Measurements from ENCODE around the gene APOBR.
A peak's percentile ranks its signal among the peaks of the same experiment; 100 is the strongest.
"Not testable (repeated sequence)": the region's sequence is repeated elsewhere in the genome, so short reads cannot be mapped to it uniquely, and the experiment has no call there.

The APOBR gene

GRCh38 chr16:28491970-28492474 is 2.4 kb upstream of the APOBR start, which contains the start of gene CLN3:
Gene CLN3, minus strand, starts transcription at chr16:28492074. Its CDS starts 315 bp downstream, at chr16:28491759.
- peak within 1 kb of the TSS; percentile 97 for H3K9ac ChIP-seq (ENCODE audit: low read length)

DNA sequence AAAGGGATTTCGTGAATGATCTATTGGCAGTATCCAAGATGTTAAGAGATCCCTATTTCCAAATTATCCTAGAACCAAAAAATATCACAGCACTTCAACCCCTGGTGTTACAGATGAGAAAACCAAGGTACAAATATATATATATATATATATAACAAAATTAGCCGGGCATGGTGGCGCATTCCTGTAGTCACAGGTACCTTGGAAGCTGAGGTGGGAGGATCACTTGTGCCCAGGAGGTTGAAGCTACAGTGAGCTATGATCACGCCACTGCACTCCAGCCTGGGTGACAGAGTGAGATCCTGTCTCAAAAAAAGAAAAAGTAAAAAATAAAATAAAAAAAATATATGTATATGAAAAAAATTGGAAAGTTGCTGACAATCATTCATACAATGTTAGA is 1.9 kb upstream of the APOBR start:
- no peaks in the 10 kb centered on the region for H3K4me1 ChIP-seq (ENCODE audit: control insufficient read depth, insufficient read depth, low read length)
- no peak for DNase-seq (ENCODE audit: low read depth)
- peak overlapping the region; percentile 97 for H3K9ac ChIP-seq (ENCODE audit: low read length)
- peak overlapping the region; percentile 97 for H3K4me3 ChIP-seq (ENCODE audit: low read length)
- peaks cover 8% of the 10 kb centered on the region for H3K36me3 ChIP-seq (ENCODE audit: control insufficient read depth, insufficient read depth, low read length, severe bottlenecking)
- peaks cover 4% of the 10 kb centered on the region for H3K27me3 ChIP-seq (replicated peaks; ENCODE audit: control insufficient read depth, insufficient read depth, low read length)
- H3K9me3 ChIP-seq (ENCODE audit: control insufficient read depth, low read length) = no peaks in the 10 kb centered on the region

More at GRCh38 chr16:28491970-28492474, 2.4 kb upstream of the APOBR start, which contains the start of gene CLN3:
- Histone ChIP-seq H3K36me3 (ENCODE audit: control insufficient read depth, insufficient read depth, low read length, severe bottlenecking) (peaks cover 12% of the 10 kb centered on the region), H3K27me3 (replicated peaks; ENCODE audit: control insufficient read depth, insufficient read depth, low read length) (peaks cover under 1% of the 10 kb centered on the region), H3K9me3 (ENCODE audit: control insufficient read depth, low read length) (no peaks in the 10 kb centered on the region), H3K4me3 (ENCODE audit: low read length) (peak within 1 kb of the TSS; percentile 97), H3K4me1 (ENCODE audit: control insufficient read depth, insufficient read depth, low read length) (no peaks in the 10 kb centered on the region)
- peak; percentile 96 for DNase-seq (ENCODE audit: low read depth)

DNA sequence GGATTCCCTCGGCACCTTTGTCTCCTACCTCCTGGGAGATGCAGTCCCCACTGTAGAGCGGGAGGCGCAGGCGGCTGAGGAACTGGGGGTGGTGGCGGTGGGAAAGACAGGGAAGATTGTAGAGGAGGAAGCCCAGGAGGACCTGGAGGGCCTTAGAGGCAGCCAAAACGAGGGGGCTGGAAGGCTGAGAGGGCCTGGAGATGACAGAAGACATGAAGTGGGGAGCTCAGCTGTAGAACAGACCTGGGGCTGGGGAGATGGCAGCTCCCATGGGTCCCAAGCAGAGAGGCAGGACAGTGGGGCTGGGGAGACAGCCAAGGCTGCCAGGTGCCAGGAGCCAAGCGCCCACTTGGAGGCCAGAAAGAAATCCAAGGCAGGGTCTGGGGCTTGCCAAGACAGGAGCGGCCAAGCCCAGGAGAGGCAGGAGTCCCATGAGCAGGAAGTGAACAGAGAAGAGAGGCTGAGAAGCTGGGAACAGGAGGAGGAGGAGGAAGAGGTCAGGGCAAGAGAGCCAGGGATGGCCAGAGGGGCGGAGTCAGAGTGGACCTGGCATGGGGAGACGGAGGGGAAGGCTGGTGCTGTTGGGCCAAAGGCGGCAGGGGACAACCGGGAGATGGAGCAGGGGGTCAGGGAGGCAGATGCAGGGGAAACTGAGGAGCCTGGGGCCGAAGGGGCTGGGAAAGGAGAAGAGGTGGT is 803 bp downstream of the APOBR start:
- Histone ChIP-seq H3K4me3 (ENCODE audit: low read length) (no peak overlapping the region), H3K36me3 (ENCODE audit: control insufficient read depth, insufficient read depth, low read length, severe bottlenecking) (no peaks in the 10 kb centered on the region), H3K27me3 (replicated peaks; ENCODE audit: control insufficient read depth, insufficient read depth, low read length) (peaks cover 16% of the 10 kb centered on the region), H3K9ac (ENCODE audit: low read length) (no peak overlapping the region), H3K4me1 (ENCODE audit: control insufficient read depth, insufficient read depth, low read length) (no peaks in the 10 kb centered on the region), H3K9me3 (ENCODE audit: control insufficient read depth, low read length) (no peaks in the 10 kb centered on the region)
- no peak for DNase-seq (ENCODE audit: low read depth)

DNA sequence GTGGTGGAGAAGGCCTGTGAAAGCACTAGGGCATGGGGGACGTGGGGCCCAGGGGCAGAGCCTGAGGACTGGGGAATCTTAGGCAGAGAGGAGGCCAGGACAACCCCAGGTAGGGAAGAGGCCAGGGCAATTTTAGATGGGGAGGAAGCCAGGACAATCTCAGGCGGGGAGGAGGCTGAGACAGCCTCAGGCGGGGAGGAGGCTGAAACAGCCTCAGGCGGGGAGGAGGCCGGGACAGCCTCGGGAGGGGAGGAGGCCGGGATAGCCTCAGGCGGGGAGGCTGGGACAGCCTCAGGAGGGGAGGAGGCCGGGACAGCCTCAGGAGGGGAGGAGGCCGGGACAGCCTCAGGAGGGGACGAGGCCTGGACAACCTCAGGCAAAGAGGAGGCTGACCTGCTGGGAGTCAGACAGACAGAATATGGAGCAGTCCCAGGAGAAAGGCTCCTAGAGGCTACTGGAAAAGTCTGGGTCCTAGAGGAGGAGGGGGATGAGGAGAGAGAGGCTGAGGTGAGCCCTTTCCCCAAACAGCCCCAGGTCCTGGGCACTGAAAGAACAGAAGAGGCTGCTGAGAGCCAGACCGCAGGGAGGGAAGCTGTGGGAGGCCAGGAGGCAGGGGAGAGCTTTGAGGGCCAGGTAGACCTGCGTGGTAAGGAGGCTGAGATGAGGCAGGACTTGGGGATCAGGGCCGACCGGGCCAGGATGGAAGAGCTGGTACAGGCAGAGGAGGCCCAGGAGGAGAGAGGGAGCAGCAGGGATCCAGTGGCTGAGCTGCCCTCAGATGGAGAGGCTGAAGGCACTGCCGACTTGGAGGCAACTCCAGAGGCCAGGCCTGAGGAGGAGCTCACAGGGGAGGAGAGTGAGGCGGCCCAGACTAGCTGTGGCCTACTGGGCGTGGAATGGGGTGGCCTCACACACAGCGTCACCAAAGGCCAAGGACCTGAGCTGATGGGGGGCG is 1.6 kb downstream of the APOBR start:
- Histone ChIP-seq H3K4me1 (ENCODE audit: control insufficient read depth, insufficient read depth, low read length) (no peaks in the 10 kb centered on the region), H3K27me3 (replicated peaks; ENCODE audit: control insufficient read depth, insufficient read depth, low read length) (peaks cover 16% of the 10 kb centered on the region), H3K36me3 (ENCODE audit: control insufficient read depth, insufficient read depth, low read length, severe bottlenecking) (no peaks in the 10 kb centered on the region), H3K9ac (ENCODE audit: low read length) (no peak overlapping the region), H3K4me3 (ENCODE audit: low read length) (no peak overlapping the region), H3K9me3 (ENCODE audit: control insufficient read depth, low read length) (no peaks in the 10 kb centered on the region)
- no peak for DNase-seq (ENCODE audit: low read depth)

GRCh38 chr16:28496844-28497243 is 2.4 kb downstream of the APOBR start:
- Histone ChIP-seq H3K9ac (ENCODE audit: low read length) (no peak overlapping the region), H3K9me3 (ENCODE audit: control insufficient read depth, low read length) (no peaks in the 10 kb centered on the region), H3K27me3 (replicated peaks; ENCODE audit: control insufficient read depth, insufficient read depth, low read length) (peaks cover 20% of the 10 kb centered on the region), H3K36me3 (ENCODE audit: control insufficient read depth, insufficient read depth, low read length, severe bottlenecking) (no peaks in the 10 kb centered on the region), H3K4me3 (ENCODE audit: low read length) (no peak overlapping the region), H3K4me1 (ENCODE audit: control insufficient read depth, insufficient read depth, low read length) (no peaks in the 10 kb centered on the region)
- no peak for DNase-seq (ENCODE audit: low read depth)

DNA sequence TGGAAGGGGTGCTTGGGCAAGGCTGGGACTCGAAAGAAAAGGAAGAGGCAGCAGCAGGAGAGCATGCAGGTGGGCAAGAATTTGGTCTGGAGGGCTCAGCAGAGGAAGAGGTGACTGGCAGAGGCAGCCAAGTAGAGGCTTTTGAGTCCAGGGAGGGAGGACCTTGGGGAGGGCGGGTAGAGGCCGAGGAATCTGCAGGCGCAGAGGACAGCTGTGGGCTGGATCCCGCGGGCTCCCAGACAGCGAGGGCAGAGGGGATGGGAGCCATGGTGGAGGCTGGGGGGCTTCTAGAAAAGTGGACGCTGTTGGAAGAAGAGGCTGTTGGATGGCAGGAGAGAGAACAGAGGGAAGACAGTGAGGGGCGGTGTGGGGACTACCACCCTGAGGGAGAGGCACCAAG is 2.9 kb downstream of the APOBR start:
- H3K4me3 ChIP-seq (ENCODE audit: low read length) = no peak overlapping the region
- H3K9me3 ChIP-seq (ENCODE audit: control insufficient read depth, low read length) = no peaks in the 10 kb centered on the region

GRCh38 chr16:28497861-28498599 is 3.6 kb downstream of the APOBR start:
- H3K36me3 ChIP-seq (ENCODE audit: control insufficient read depth, insufficient read depth, low read length, severe bottlenecking) = no peaks in the 10 kb centered on the region
- H3K27me3 ChIP-seq (replicated peaks; ENCODE audit: control insufficient read depth, insufficient read depth, low read length) = peaks cover 29% of the 10 kb centered on the region
- no peak overlapping the region for H3K4me3 ChIP-seq (ENCODE audit: low read length)

More for the DNA sequence above, 2.9 kb downstream of the APOBR start:
- no peak for DNase-seq (ENCODE audit: low read depth)
- Histone ChIP-seq H3K27me3 (replicated peaks; ENCODE audit: control insufficient read depth, insufficient read depth, low read length) (peaks cover 24% of the 10 kb centered on the region), H3K9ac (ENCODE audit: low read length) (no peak overlapping the region), H3K4me1 (ENCODE audit: control insufficient read depth, insufficient read depth, low read length) (no peaks in the 10 kb centered on the region), H3K36me3 (ENCODE audit: control insufficient read depth, insufficient read depth, low read length, severe bottlenecking) (no peaks in the 10 kb centered on the region)

GRCh38 chr16:28498666-28499381 is 4.4 kb downstream of the APOBR start:
- H3K9me3 ChIP-seq (ENCODE audit: control insufficient read depth, low read length) = no peaks in the 10 kb centered on the region
- H3K36me3 ChIP-seq (ENCODE audit: control insufficient read depth, insufficient read depth, low read length, severe bottlenecking) = no peaks in the 10 kb centered on the region
- no peak for DNase-seq (ENCODE audit: low read depth)
- H3K4me1 ChIP-seq (ENCODE audit: control insufficient read depth, insufficient read depth, low read length) = no peaks in the 10 kb centered on the region
- H3K9ac ChIP-seq (ENCODE audit: low read length) = no peak overlapping the region
- peaks cover 36% of the 10 kb centered on the region for H3K27me3 ChIP-seq (replicated peaks; ENCODE audit: control insufficient read depth, insufficient read depth, low read length)
- no peak overlapping the region for H3K4me3 ChIP-seq (ENCODE audit: low read length)

More at GRCh38 chr16:28497861-28498599, 3.6 kb downstream of the APOBR start:
- Histone ChIP-seq H3K4me1 (ENCODE audit: control insufficient read depth, insufficient read depth, low read length) (no peaks in the 10 kb centered on the region), H3K9ac (ENCODE audit: low read length) (no peak overlapping the region), H3K9me3 (ENCODE audit: control insufficient read depth, low read length) (no peaks in the 10 kb centered on the region)
- no peak for DNase-seq (ENCODE audit: low read depth)

- H3K4me1 ChIP-seq (ENCODE audit: control insufficient read depth, insufficient read depth, low read length) = no peaks in the 10 kb centered on the region
- no peak overlapping the region for H3K4me3 ChIP-seq (ENCODE audit: low read length)
- H3K27me3 ChIP-seq (replicated peaks; ENCODE audit: control insufficient read depth, insufficient read depth, low read length) = peaks cover 42% of the 10 kb centered on the region
- no peak overlapping the region for H3K9ac ChIP-seq (ENCODE audit: low read length)
- DNase-seq (ENCODE audit: low read depth) = no peak
- H3K9me3 ChIP-seq (ENCODE audit: control insufficient read depth, low read length) = no peaks in the 10 kb centered on the region
- no peaks in the 10 kb centered on the region for H3K36me3 ChIP-seq (ENCODE audit: control insufficient read depth, insufficient read depth, low read length, severe bottlenecking)
These were observed 5.4 kb downstream of the APOBR start for GRCh38 chr16:28499854-28500253.

DNA sequence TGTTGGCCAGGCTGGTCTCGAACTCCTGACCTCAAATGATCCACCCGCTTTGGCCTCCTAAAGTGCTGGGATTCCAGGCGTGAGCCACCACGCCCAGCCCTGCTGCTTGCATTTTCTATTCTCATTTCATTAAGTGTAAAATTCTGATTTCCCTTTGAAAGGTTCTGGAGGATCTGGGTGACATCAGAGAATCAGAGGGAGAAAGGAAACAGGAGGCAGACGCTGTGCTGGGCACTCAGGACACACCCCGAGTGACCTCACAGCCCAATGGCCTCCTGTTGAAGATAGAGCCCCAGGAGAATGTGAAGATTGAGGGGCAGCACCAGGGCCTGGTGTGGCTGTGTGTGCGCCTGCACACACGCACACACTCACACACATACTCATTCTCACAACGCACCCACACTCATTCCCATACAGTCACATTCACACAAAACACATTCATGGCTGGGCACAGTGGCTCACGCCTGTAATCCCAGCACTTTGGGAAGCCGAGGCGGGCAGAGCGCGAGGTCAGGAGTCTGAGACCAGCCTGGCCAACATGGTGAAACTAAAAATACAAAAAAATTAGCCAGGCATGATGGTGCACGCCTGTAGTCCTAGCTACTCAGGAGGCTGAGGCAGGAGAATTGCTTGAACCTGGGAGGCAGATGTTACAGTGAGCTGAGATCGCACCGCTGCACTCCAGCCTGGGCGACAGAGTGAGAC is 6.2 kb downstream of the APOBR start:
- H3K9ac ChIP-seq (ENCODE audit: low read length); DNase-seq (ENCODE audit: low read depth); H3K36me3 ChIP-seq (ENCODE audit: control insufficient read depth, insufficient read depth, low read length, severe bottlenecking); H3K4me1 ChIP-seq (ENCODE audit: control insufficient read depth, insufficient read depth, low read length); H3K4me3 ChIP-seq (ENCODE audit: low read length); H3K9me3 ChIP-seq (ENCODE audit: control insufficient read depth, low read length): not testable (repeated sequence)
- peaks cover 44% of the 10 kb centered on the region for H3K27me3 ChIP-seq (replicated peaks; ENCODE audit: control insufficient read depth, insufficient read depth, low read length)

Measured in adipocyte (in vitro differentiated cells).